GM12878 (cell line): ENCODE data around the gene KCNK1. TPM values are rescaled to one million over a fixed set of nuclear protein-coding genes. Genes with fewer than 3 reads are reported as not detected.

Experiments used
- ATAC-seq: fragments of 200-7000 bp; cut with Tn5 transposase; 3 replicates; pipeline ENCODE4 v1.9.1; 2020; ENCODE audit warnings: mild to moderate bottlenecking, moderate library complexity
- BruUV-seq: library from RNA; stranded (reverse); fragments of 400-500 nt; replicated peaks from 2 replicates; lab custom pipeline; 2021; lab: Mats Ljungman, UMichigan
- CTCF ChIA-PET: fragments of 300-600 bp; sonication (Branson Sonifier 250); formaldehyde crosslinking; extraction: SDS; loops from one replicate; lab custom pipeline; 2021; ENCODE audit warnings: inconsistent platforms; lab: Yijun Ruan, JAX
- POLR2A ChIA-PET: fragments of 350-600 bp; formaldehyde crosslinking; extraction: SDS; loops from one replicate; lab custom pipeline; 2021; ENCODE audit warnings: inconsistent platforms; lab: Charles Lee
- RAD21 ChIA-PET: fragments of 300-600 bp; sonication (Branson Sonifier 250); formaldehyde crosslinking; loops from one replicate; lab custom pipeline; 2023; ENCODE audit warnings: antibody characterized with exemption; ENCODE audit not compliant: unreplicated experiment; lab: Charles Lee
- SMC1A ChIA-PET: fragments of 300-600 bp; sonication (Branson Sonifier 250); formaldehyde crosslinking; loops from one replicate; lab custom pipeline; 2023; ENCODE audit not compliant: unreplicated experiment, uncharacterized antibody; lab: Charles Lee
- DNase-seq: peaks from one replicate; pipeline ENCODE4 v3.0.0-alpha.2; 2011; ENCODE audit warnings: low read depth, low spot score
- FAIRE-seq: peaks from 3 replicates; lab custom pipeline; 2011; peaks lifted over from hg19 to GRCh38; lab: Jason Lieb, UNC
- H2AFZ ChIP-seq: 2 replicates; pipeline ENCODE4 v1.6.0; 2011; ENCODE audit warnings: low read depth, low read length, control low read depth; ENCODE audit not compliant: control insufficient read depth
- H3K27ac ChIP-seq: 2 replicates; pipeline ENCODE4 v1.5.1; 2011; ENCODE audit warnings: control low read depth; ENCODE audit not compliant: control insufficient read depth, insufficient read depth
- H3K27me3 ChIP-seq, 2 experiments: replicated peaks in 1 of 2; 2 replicates each; pipeline versions ENCODE4 v1.6.0 to v1.6.1; 2011; ENCODE audit warnings: low read length in 1 of 2; ENCODE audit not compliant: control insufficient read depth in 2 of 2, insufficient read depth in 2 of 2
- H3K36me3 ChIP-seq, 2 experiments: 2 replicates each; pipeline ENCODE4 v1.5.1; 2011; ENCODE audit warnings: low read length in 1 of 2; ENCODE audit not compliant: control insufficient read depth in 2 of 2, insufficient read depth in 2 of 2
- H3K4me1 ChIP-seq: 2 replicates; pipeline ENCODE4 v1.6.1; 2011; ENCODE audit warnings: mild to moderate bottlenecking, low read length, moderate library complexity, mixed read lengths; ENCODE audit not compliant: control insufficient read depth, insufficient read depth
- H3K4me2 ChIP-seq: 2 replicates; pipeline ENCODE4 v1.6.0; 2011; ENCODE audit warnings: control low read depth; ENCODE audit not compliant: control insufficient read depth, insufficient read depth
- H3K4me3 ChIP-seq: fragments of 200-600 bp; sonication (generic); 2 replicates; pipeline ENCODE4 v1.5.1; 2016
- H3K79me2 ChIP-seq: 2 replicates; pipeline ENCODE4 v1.6.0; 2011; ENCODE audit warnings: low read length; ENCODE audit not compliant: control insufficient read depth, insufficient read depth
- H3K9ac ChIP-seq: 2 replicates; pipeline ENCODE4 v1.8.0; 2011; ENCODE audit warnings: low read length, control low read depth, mixed read lengths; ENCODE audit not compliant: control insufficient read depth, insufficient read depth
- H3K9me3 ChIP-seq: replicated peaks from 3 replicates; pipeline ENCODE4 v1.5.1; 2011; ENCODE audit warnings: mild to moderate bottlenecking, low read length; ENCODE audit not compliant: control insufficient read depth, insufficient read depth
- H4K20me1 ChIP-seq: 2 replicates; pipeline ENCODE4 v1.6.0; 2011; ENCODE audit not compliant: control insufficient read depth, insufficient read depth
- ATF7 ChIP-seq: fragments of 450-650 bp; IDR thresholded peaks from 2 replicates; pipeline ENCODE4 v1.6.1; 2016; ENCODE audit warnings: low read depth, mild to moderate bottlenecking
- CHD1 ChIP-seq: IDR thresholded peaks from 2 replicates; pipeline ENCODE4 v1.6.1; 2012; ENCODE audit warnings: low read depth, low read length, improper control_type of control experiment
- EGR1 ChIP-seq, 2 experiments: IDR thresholded peaks; 1 replicate in 1 of 2; 2 replicates in 1 of 2; pipeline ENCODE4 v1.6.1; 2011 to 2012; ENCODE audit warnings: low read depth in 2 of 2, low read length in 2 of 2, borderline replicate concordance in 1 of 2, mild to moderate bottlenecking in 1 of 2, moderate library complexity in 1 of 2
- FOXK2 ChIP-seq: fragments of 450-650 bp; IDR thresholded peaks from 2 replicates; pipeline ENCODE4 v1.6.1; 2017; ENCODE audit warnings: mild to moderate bottlenecking, moderate library complexity
- KLF5 ChIP-seq: fragments of 450-650 bp; IDR thresholded peaks from 2 replicates; pipeline ENCODE4 v1.6.1; 2014; ENCODE audit warnings: mild to moderate bottlenecking; ENCODE audit not compliant: partially characterized antibody
- NBN ChIP-seq: fragments of 450-650 bp; IDR thresholded peaks from 2 replicates; pipeline ENCODE4 v1.6.1; 2016
- NFYB ChIP-seq: IDR thresholded peaks from 2 replicates; pipeline ENCODE4 v1.6.1; 2011; ENCODE audit warnings: low read depth, mild to moderate bottlenecking, low read length, improper control_type of control experiment, moderate library complexity; ENCODE audit not compliant: insufficient read depth
- TBL1XR1 ChIP-seq: IDR thresholded peaks from 2 replicates; pipeline ENCODE4 v1.6.1; 2012; ENCODE audit warnings: low read depth, low read length, improper control_type of control experiment
- ZBTB4 ChIP-seq: fragments of 450-650 bp; formaldehyde crosslinking; IDR thresholded peaks from 2 replicates; pipeline ENCODE4 v1.4.0; 2022; ENCODE audit warnings: mild to moderate bottlenecking, moderate library complexity
- WGBS: methylation state at CpG from one replicate; pipeline ENCODE4 v1.1.6; 2016; ENCODE audit warnings: low lambda C conversion rate; ENCODE audit not compliant: insufficient replicate concordance, insufficient coverage; ENCODE audit errors: missing lambda C conversion rate; 5-methylcytosine and 5-hydroxymethylcytosine counted together
- in situ Hi-C: fragments of 300-500 bp; cut with MboI; formaldehyde crosslinking; loops from 9 replicates; pipeline ENCODE4 v1.14.3; 2018; ENCODE audit warnings: mixed read lengths
- intact Hi-C: fragments of 100-400 bp; cut with micrococcal nuclease; formaldehyde crosslinking; loops from one replicate; pipeline ENCODE4 v1.14.2; 2022; ENCODE audit not compliant: unreplicated experiment
- polyA plus RNA-seq, 11 experiments: library from polyadenylated mRNA; depleted of rRNA in 4 of 11; unstranded in 6 of 11; stranded (reverse) in 5 of 11; fragments of >200 nt; fragmentation: Nextera tagmentation in 4 of 11; fragmentation: Illumina TruSeq in 1 of 11; extraction: Ambion mirVana in 4 of 11; extraction: Trizol in 1 of 11; gene quantifications; 1 replicate in 1 of 11; 2 replicates in 10 of 11; pipeline versions ENCODE4 v1.2.1 to v1.2.3, GENCODE V29; 2011 to 2016; ENCODE audit warnings: inconsistent platforms in 2 of 11, missing spikeins in 2 of 11, low read depth in 1 of 11
- total RNA-seq, 4 experiments: library from RNA; depleted of rRNA in 3 of 4; stranded (reverse); fragments of >200 nt in 3 of 4; fragmentation: Illumina TruSeq in 1 of 4; extraction: Trizol in 1 of 4; gene quantifications; 2 replicates each; pipeline versions ENCODE4 v1.2.1 to v1.2.3, GENCODE V29; 2013 to 2021
- TF ChIP-seq, protein P1 (sequence below): fragments of 150-350 bp; IDR thresholded peaks from 2 replicates; pipeline ENCODE4 v1.6.1; 2016; ENCODE audit warnings: low read depth, low read length
- TF ChIP-seq, protein P2 (sequence below): fragments of 450-650 bp; IDR thresholded peaks from 2 replicates; pipeline ENCODE4 v1.6.1; 2017; ENCODE audit warnings: mild to moderate bottlenecking, moderate library complexity

Gene KCNK1
- total and polyA plus RNA-seq, 10 of the 15 experiments (the other 5 are each of a cell fraction or from before 2014, with no cell fraction given) = 9.4 to 27.6 (median 15.1) TPM

- TF ChIP-seq TBL1XR1 (no peak), KLF5 (no peak), NFYB (no peak)
Measured at GRCh38 chr1:233679591-233680373, 65.9 kb downstream of the KCNK1 start (continued).

GRCh38 chr1:233681285-233681684 is 67.4 kb downstream of the KCNK1 start:
- ATAC-seq (no peak), DNase-seq (no peak), FAIRE-seq (no peak)
- in situ Hi-C loops = no loop called here
- no peak overlapping the region for H3K27ac ChIP-seq
- no peak overlapping the region for H2AFZ ChIP-seq
- no TSS peak for BruUV-seq
- no peaks in the 10 kb centered on the region for H3K4me1 ChIP-seq
- H3K36me3 ChIP-seq = no peaks in the 10 kb centered on the region
- no peak overlapping the region for H3K4me3 ChIP-seq
- H3K4me2 ChIP-seq = no peak overlapping the region
- H3K27me3 ChIP-seq = no peaks in the 10 kb centered on the region
- intact Hi-C loops = no loop called here
- SMC1A ChIA-PET = interaction anchor here (1.0 kb wide), 1 partner anchor 14 kb away, joined by 3 read pairs; no protein-coding TSS in a partner anchor
- H4K20me1 ChIP-seq = no peaks in the 10 kb centered on the region
- POLR2A ChIA-PET = no interaction called here
- H3K79me2 ChIP-seq = no peaks in the 10 kb centered on the region
- RAD21 ChIA-PET = no interaction called here
- H3K9me3 ChIP-seq = no peaks in the 10 kb centered on the region; the same call in 2 of the 3 replicates
- CTCF ChIA-PET = no interaction called here
- H3K9ac ChIP-seq = no peak overlapping the region
- 100% methylated on average over 1 of the region's 1 CpG for WGBS
- TF ChIP-seq TBL1XR1 = no peak
- TF ChIP-seq FOXK2 = no peak
- TF ChIP-seq, protein P1, sequence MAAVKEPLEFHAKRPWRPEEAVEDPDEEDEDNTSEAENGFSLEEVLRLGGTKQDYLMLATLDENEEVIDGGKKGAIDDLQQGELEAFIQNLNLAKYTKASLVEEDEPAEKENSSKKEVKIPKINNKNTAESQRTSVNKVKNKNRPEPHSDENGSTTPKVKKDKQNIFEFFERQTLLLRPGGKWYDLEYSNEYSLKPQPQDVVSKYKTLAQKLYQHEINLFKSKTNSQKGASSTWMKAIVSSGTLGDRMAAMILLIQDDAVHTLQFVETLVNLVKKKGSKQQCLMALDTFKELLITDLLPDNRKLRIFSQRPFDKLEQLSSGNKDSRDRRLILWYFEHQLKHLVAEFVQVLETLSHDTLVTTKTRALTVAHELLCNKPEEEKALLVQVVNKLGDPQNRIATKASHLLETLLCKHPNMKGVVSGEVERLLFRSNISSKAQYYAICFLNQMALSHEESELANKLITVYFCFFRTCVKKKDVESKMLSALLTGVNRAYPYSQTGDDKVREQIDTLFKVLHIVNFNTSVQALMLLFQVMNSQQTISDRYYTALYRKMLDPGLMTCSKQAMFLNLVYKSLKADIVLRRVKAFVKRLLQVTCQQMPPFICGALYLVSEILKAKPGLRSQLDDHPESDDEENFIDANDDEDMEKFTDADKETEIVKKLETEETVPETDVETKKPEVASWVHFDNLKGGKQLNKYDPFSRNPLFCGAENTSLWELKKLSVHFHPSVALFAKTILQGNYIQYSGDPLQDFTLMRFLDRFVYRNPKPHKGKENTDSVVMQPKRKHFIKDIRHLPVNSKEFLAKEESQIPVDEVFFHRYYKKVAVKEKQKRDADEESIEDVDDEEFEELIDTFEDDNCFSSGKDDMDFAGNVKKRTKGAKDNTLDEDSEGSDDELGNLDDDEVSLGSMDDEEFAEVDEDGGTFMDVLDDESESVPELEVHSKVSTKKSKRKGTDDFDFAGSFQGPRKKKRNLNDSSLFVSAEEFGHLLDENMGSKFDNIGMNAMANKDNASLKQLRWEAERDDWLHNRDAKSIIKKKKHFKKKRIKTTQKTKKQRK = no peak
- TF ChIP-seq EGR1 (IDR thresholded peaks at IDR 0.05; ENCODE audit: borderline replicate concordance in 1 of 2, low read depth in 2 of 2, low read length in 2 of 2) = no peak
- no peak for TF ChIP-seq ATF7
- no peak for TF ChIP-seq ZBTB4 (CRISPR knock-in tag)
- TF ChIP-seq CHD1 = no peak
- no peak for TF ChIP-seq NBN
- TF ChIP-seq, protein P2, sequence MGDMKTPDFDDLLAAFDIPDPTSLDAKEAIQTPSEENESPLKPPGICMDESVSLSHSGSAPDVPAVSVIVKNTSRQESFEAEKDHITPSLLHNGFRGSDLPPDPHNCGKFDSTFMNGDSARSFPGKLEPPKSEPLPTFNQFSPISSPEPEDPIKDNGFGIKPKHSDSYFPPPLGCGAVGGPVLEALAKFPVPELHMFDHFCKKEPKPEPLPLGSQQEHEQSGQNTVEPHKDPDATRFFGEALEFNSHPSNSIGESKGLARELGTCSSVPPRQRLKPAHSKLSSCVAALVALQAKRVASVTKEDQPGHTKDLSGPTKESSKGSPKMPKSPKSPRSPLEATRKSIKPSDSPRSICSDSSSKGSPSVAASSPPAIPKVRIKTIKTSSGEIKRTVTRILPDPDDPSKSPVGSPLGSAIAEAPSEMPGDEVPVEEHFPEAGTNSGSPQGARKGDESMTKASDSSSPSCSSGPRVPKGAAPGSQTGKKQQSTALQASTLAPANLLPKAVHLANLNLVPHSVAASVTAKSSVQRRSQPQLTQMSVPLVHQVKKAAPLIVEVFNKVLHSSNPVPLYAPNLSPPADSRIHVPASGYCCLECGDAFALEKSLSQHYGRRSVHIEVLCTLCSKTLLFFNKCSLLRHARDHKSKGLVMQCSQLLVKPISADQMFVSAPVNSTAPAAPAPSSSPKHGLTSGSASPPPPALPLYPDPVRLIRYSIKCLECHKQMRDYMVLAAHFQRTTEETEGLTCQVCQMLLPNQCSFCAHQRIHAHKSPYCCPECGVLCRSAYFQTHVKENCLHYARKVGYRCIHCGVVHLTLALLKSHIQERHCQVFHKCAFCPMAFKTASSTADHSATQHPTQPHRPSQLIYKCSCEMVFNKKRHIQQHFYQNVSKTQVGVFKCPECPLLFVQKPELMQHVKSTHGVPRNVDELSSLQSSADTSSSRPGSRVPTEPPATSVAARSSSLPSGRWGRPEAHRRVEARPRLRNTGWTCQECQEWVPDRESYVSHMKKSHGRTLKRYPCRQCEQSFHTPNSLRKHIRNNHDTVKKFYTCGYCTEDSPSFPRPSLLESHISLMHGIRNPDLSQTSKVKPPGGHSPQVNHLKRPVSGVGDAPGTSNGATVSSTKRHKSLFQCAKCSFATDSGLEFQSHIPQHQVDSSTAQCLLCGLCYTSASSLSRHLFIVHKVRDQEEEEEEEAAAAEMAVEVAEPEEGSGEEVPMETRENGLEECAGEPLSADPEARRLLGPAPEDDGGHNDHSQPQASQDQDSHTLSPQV = no peak
